NCI-H2107 treated with DMSO at 0.1 percent for 48 hours (cell line): ENCODE data around the gene MVB12B.

ENCODE experiments used
- DNase-seq: peaks from one replicate; lab custom pipeline; 2025; ENCODE audit not compliant: unreplicated experiment; lab: John Stamatoyannopoulos, UW

MVB12B gene

GRCh38 chr9:126303488-126303887 lies 23.1 kb upstream of the MVB12B start:
- no peak for DNase-seq

GRCh38 chr9:126304207-126304970 lies 22.2 kb upstream of the MVB12B start:
- DNase-seq = no peak

- DNase-seq = no peak
Measured at GRCh38 chr9:126304971-126305320, 21.7 kb upstream of the MVB12B start.

GRCh38 chr9:126306071-126306647 lies 20.5 kb upstream of the MVB12B start:
- DNase-seq = no peak

GRCh38 chr9:126307322-126308061 lies 19.1 kb upstream of the MVB12B start:
- no peak for DNase-seq

- DNase-seq = no peak
Measured at GRCh38 chr9:126309427-126310189, 17.0 kb upstream of the MVB12B start.

GRCh38 chr9:126312584-126313551 lies 13.8 kb upstream of the MVB12B start:
- no peak for DNase-seq

GRCh38 chr9:126316085-126316655 lies 10.5 kb upstream of the MVB12B start:
- DNase-seq = no peak

GRCh38 chr9:126317513-126317912 lies 9.1 kb upstream of the MVB12B start:
- DNase-seq = no peak

GRCh38 chr9:126318858-126319257 lies 7.8 kb upstream of the MVB12B start:
- no peak for DNase-seq

GRCh38 chr9:126319671-126320070 lies 7.0 kb upstream of the MVB12B start:
- no peak for DNase-seq

GRCh38 chr9:126320158-126320922 lies 6.3 kb upstream of the MVB12B start:
- no peak for DNase-seq

- no peak for DNase-seq
Measured at GRCh38 chr9:126321742-126322141, 4.9 kb upstream of the MVB12B start.

GRCh38 chr9:126325821-126326220 lies 808 bp upstream of the MVB12B start:
- DNase-seq = no peak

GRCh38 chr9:126327006-126327713 lies 531 bp downstream of the MVB12B start:
- no peak for DNase-seq

- DNase-seq = no peak
Measured at GRCh38 chr9:126327714-126328185, 1.1 kb downstream of the MVB12B start.

- DNase-seq = no peak
Measured at GRCh38 chr9:126328407-126328806, 1.8 kb downstream of the MVB12B start.

GRCh38 chr9:126329476-126330275 lies 3.0 kb downstream of the MVB12B start:
- DNase-seq = no peak
